ENCODE data around the gene NKAIN2. TPM values are rescaled to one million over a fixed set of nuclear protein-coding genes. Genes with fewer than 3 reads are reported as not detected.

NKAIN2 gene
- polyA plus RNA-seq, 1 donor (not counting 4 experiments of a cell fraction or from before 2014, with no cell fraction given), result 0.13 TPM

GRCh38 chr6:124661097-124661661 is 857.5 kb downstream of the NKAIN2 start:
- Histone ChIP-seq H3K4me1 (ENCODE audit: control insufficient read depth, extremely low read depth, insufficient read depth, low read length) (no peaks in the 10 kb centered on the region), H4K20me1 (ENCODE audit: control insufficient read depth, extremely low read depth, insufficient read depth, low read length) (no peaks in the 10 kb centered on the region), H3K27me3 (ENCODE audit: control insufficient read depth, extremely low read depth, insufficient read depth, low read length) (peaks cover 2% of the 10 kb centered on the region), H3K4me2 (ENCODE audit: control insufficient read depth, extremely low read depth, insufficient read depth, low read depth, low read length) (no peak overlapping the region), H3K79me2 (ENCODE audit: control insufficient read depth, insufficient read depth, low read length) (no peaks in the 10 kb centered on the region), H3K27ac (ENCODE audit: control insufficient read depth, insufficient read depth, low read length) (no peak overlapping the region), H3K9ac (ENCODE audit: control insufficient read depth, extremely low read depth, insufficient read depth, low read length) (no peak overlapping the region), H3K4me3 (ENCODE audit: control insufficient read depth in 2 of 3, extremely low read depth in 1 of 3, insufficient read depth in 2 of 3, low read depth in 1 of 3, low read length in 3 of 3) (no peak overlapping the region), H3K36me3 (ENCODE audit: control insufficient read depth in 2 of 2, extremely low read depth in 1 of 2, insufficient read depth in 2 of 2, low read length in 2 of 2) (no peaks in the 10 kb centered on the region), H2AFZ (ENCODE audit: control insufficient read depth, low read length) (no peak overlapping the region), H3K9me3 (ENCODE audit: control insufficient read depth, low read depth, low read length) (no peaks in the 10 kb centered on the region), H3K9me1 (ENCODE audit: control insufficient read depth, extremely low read depth, insufficient read depth, low read length) (no peaks in the 10 kb centered on the region)
- TF ChIP-seq EZH2 (IDR thresholded peaks at IDR 0.05; ENCODE audit: low read length), result no peak
- TF ChIP-seq CTCF (optimal IDR thresholded peaks at IDR 0.05 in 1 of 3, IDR thresholded peaks at IDR 0.05 in 1 of 3, conservative IDR thresholded peaks at IDR 0.05 in 1 of 3; ENCODE audit: extremely low read depth in 1 of 3, insufficient read depth in 2 of 3, low read length in 3 of 3), result no peak
- no peak for DNase-seq (ENCODE audit: low read depth, low spot score)
- dilution Hi-C loops (cut with MboI; ENCODE audit: extremely low pct_ligation_motif_present, low sequenced_read_pairs), result no loop called here
- FAIRE-seq, result no peak

GRCh38 chr6:124668028-124668427 is 864.4 kb downstream of the NKAIN2 start:
- no peaks in the 10 kb centered on the region for H4K20me1 ChIP-seq (ENCODE audit: control insufficient read depth, extremely low read depth, insufficient read depth, low read length)
- H2AFZ ChIP-seq (ENCODE audit: control insufficient read depth, low read length), result no peak overlapping the region
- DNase-seq (ENCODE audit: low read depth, low spot score) (no peak), FAIRE-seq (no peak)
- no peaks in the 10 kb centered on the region for H3K4me1 ChIP-seq (ENCODE audit: control insufficient read depth, extremely low read depth, insufficient read depth, low read length)
- TF ChIP-seq CTCF (optimal IDR thresholded peaks at IDR 0.05 in 1 of 3, IDR thresholded peaks at IDR 0.05 in 1 of 3, conservative IDR thresholded peaks at IDR 0.05 in 1 of 3; ENCODE audit: extremely low read depth in 1 of 3, insufficient read depth in 2 of 3, low read length in 3 of 3) (no peak), EZH2 (IDR thresholded peaks at IDR 0.05; ENCODE audit: low read length) (no peak)
- H3K27ac ChIP-seq (ENCODE audit: control insufficient read depth, insufficient read depth, low read length), result no peak overlapping the region
- no peaks in the 10 kb centered on the region for H3K36me3 ChIP-seq (ENCODE audit: control insufficient read depth in 2 of 2, extremely low read depth in 1 of 2, insufficient read depth in 2 of 2, low read length in 2 of 2)
- no peaks in the 10 kb centered on the region for H3K27me3 ChIP-seq (ENCODE audit: control insufficient read depth, extremely low read depth, insufficient read depth, low read length)
- H3K79me2 ChIP-seq (ENCODE audit: control insufficient read depth, insufficient read depth, low read length), result no peaks in the 10 kb centered on the region
- H3K4me3 ChIP-seq (ENCODE audit: control insufficient read depth in 2 of 3, extremely low read depth in 1 of 3, insufficient read depth in 2 of 3, low read depth in 1 of 3, low read length in 3 of 3), result no peak overlapping the region
- no peaks in the 10 kb centered on the region for H3K9me3 ChIP-seq (ENCODE audit: control insufficient read depth, low read depth, low read length)
- no peak overlapping the region for H3K4me2 ChIP-seq (ENCODE audit: control insufficient read depth, extremely low read depth, insufficient read depth, low read depth, low read length)
- dilution Hi-C loops (cut with MboI; ENCODE audit: extremely low pct_ligation_motif_present, low sequenced_read_pairs), result no loop called here
- H3K9me1 ChIP-seq (ENCODE audit: control insufficient read depth, extremely low read depth, insufficient read depth, low read length), result no peaks in the 10 kb centered on the region
- no peak overlapping the region for H3K9ac ChIP-seq (ENCODE audit: control insufficient read depth, extremely low read depth, insufficient read depth, low read length)
